Osteocyte (in vitro differentiated cells): ENCODE measurements around the gene RBMS3. TPM values are rescaled to one million over a fixed set of nuclear protein-coding genes. Genes with fewer than 3 reads are reported as not detected.
A peak's percentile ranks its signal among the peaks of the same experiment; 100 is the strongest.

Source experiments
- DNase-seq: peaks from one replicate; pipeline ENCODE4 v3.0.0; 2021; ENCODE audit warnings: mixed read lengths; ENCODE audit not compliant: unreplicated experiment; ENCODE audit errors: extremely low spot score
- H3K27ac Mint-ChIP-seq: one replicate; pipeline ENCODE4 v1.8.0; 2021; ENCODE audit warnings: mild to moderate bottlenecking, mixed read lengths; ENCODE audit not compliant: unreplicated experiment
- H3K27me3 Mint-ChIP-seq: one replicate; pipeline ENCODE4 v1.8.0; 2021; ENCODE audit warnings: mixed read lengths; ENCODE audit not compliant: unreplicated experiment
- H3K36me3 Mint-ChIP-seq: one replicate; pipeline ENCODE4 v1.8.0; 2021; ENCODE audit warnings: mixed read lengths; ENCODE audit not compliant: unreplicated experiment
- H3K4me1 Mint-ChIP-seq: one replicate; pipeline ENCODE4 v1.8.0; 2021; ENCODE audit warnings: mixed read lengths; ENCODE audit not compliant: unreplicated experiment
- H3K4me3 Mint-ChIP-seq: one replicate; pipeline ENCODE4 v1.8.0; 2021; ENCODE audit warnings: mild to moderate bottlenecking, moderate library complexity, mixed read lengths; ENCODE audit not compliant: unreplicated experiment
- H3K9me3 Mint-ChIP-seq: one replicate; pipeline ENCODE4 v1.8.0; 2021; ENCODE audit warnings: mixed read lengths; ENCODE audit not compliant: unreplicated experiment
- CTCF ChIP-seq: fragments of 200-600 bp; sonication (generic); IDR thresholded peaks from 2 replicates; pipeline ENCODE4 v1.5.0; 2021; ENCODE audit warnings: antibody characterized with exemption, mild to moderate bottlenecking, moderate library complexity
- total RNA-seq: library from RNA; stranded (reverse); gene quantifications from 2 replicates; pipeline ENCODE4 v1.2.1, GENCODE V29; 2021

RBMS3 gene
- total RNA-seq, 1 donor from 2014 or later, result 64.2 TPM

GRCh38 chr3:29335438-29335837 lies 54.6 kb downstream of the RBMS3 start:
- Mint-ChIP-seq H3K36me3 (no peaks in the 10 kb centered on the region), H3K27ac (peak overlapping the region; percentile 99), H3K27me3 (no peaks in the 10 kb centered on the region), H3K9me3 (no peaks in the 10 kb centered on the region), H3K4me3 (peak overlapping the region; percentile 73), H3K4me1 (peaks cover 63% of the 10 kb centered on the region)
- no peak for TF ChIP-seq CTCF
- DNase-seq, result peak; percentile 91

DNA sequence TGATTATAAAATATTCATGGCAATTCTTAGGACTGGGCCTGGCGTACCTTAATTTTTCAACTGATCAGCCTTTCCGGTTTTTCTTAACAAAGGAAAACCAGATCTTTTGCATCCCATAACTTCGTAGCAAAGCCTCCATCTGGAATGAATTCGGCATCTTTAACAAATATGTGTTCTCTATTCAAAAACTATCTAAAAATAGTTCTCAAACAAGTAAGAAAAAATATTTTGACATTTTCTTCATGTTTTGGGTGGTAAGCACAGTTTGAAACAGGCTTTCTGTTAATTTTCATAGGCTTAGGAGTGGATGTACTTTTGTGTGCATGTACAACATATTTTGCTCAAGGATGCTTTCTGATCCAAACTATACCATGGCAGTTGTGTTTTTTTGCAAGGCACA lies 55.1 kb downstream of the RBMS3 start:
- H3K9me3 Mint-ChIP-seq, result no peaks in the 10 kb centered on the region
- H3K4me3 Mint-ChIP-seq, result peak overlapping the region; percentile 73
- H3K36me3 Mint-ChIP-seq, result no peaks in the 10 kb centered on the region
- TF ChIP-seq CTCF, result no peak
- H3K4me1 Mint-ChIP-seq, result peaks cover 63% of the 10 kb centered on the region
- no peaks in the 10 kb centered on the region for H3K27me3 Mint-ChIP-seq
- H3K27ac Mint-ChIP-seq, result peak overlapping the region; percentile 99
- no peak for DNase-seq

DNA sequence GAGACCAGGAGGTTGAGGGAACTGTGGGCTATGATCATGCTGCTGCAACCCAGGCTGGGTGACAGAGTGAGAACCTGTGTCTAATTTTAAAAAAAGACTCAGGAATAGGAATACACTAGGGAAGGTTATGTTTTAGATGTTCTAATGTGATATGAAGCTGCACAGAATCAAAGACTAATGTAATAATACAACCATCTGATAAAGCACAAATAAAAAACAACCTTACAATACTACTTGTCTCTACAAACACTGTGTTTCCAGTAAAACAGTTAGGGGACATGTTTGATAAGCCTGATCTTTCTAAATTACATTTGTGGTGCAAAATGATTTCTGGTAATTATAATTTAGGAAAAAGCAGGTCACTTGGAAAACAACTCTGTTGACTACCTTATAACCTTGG lies 56.7 kb downstream of the RBMS3 start:
- Mint-ChIP-seq H3K27ac (peak overlapping the region; percentile 45), H3K4me3 (no peak overlapping the region), H3K4me1 (peaks cover 48% of the 10 kb centered on the region), H3K9me3 (no peaks in the 10 kb centered on the region), H3K27me3 (no peaks in the 10 kb centered on the region), H3K36me3 (peaks cover 5% of the 10 kb centered on the region)
- no peak for TF ChIP-seq CTCF
- DNase-seq, result no peak

DNA sequence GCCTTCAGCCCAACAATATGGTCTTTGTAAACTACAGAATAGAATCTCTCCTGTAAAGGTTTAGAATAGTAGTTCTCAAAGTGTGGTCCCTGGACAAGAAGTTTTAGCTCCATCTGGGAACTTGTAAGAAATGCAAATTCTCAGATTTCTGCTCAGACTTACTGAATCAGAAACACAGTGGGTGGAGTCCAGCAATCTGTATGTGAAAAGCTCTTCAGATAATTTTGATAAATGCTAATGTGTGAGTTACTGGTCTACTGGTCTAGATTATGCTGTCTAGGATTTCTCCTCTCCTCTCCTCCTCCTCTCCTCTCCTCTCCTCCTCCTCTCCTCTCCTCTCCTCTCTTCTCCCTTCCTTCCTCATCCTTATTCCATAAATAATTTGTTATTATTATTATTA lies 57.5 kb downstream of the RBMS3 start:
- Mint-ChIP-seq H3K36me3 (peaks cover 8% of the 10 kb centered on the region), H3K27me3 (no peaks in the 10 kb centered on the region), H3K9me3 (no peaks in the 10 kb centered on the region), H3K4me3 (no peak overlapping the region), H3K4me1 (peaks cover 43% of the 10 kb centered on the region), H3K27ac (no peak overlapping the region)
- no peak for TF ChIP-seq CTCF
- DNase-seq, result no peak

- H3K4me1 Mint-ChIP-seq, result peaks cover 39% of the 10 kb centered on the region
- no peaks in the 10 kb centered on the region for H3K9me3 Mint-ChIP-seq
- H3K27me3 Mint-ChIP-seq, result no peaks in the 10 kb centered on the region
- peaks cover 8% of the 10 kb centered on the region for H3K36me3 Mint-ChIP-seq
- no peak for DNase-seq
- H3K4me3 Mint-ChIP-seq, result no peak overlapping the region
- H3K27ac Mint-ChIP-seq, result no peak overlapping the region
- no peak for TF ChIP-seq CTCF
Observed at GRCh38 chr3:29339016-29339833, 58.4 kb downstream of the RBMS3 start.
